Activated naive CD4-positive, alpha-beta T cell treated with anti-CD3 and anti-CD28 coated beads, Interleukin-2, amount 50 U/mL, for 16 hours (primary cell): ENCODE measurements around the gene FBXW7.
"Not testable (repeated sequence)": the region's sequence is repeated elsewhere in the genome, so short reads cannot be mapped to it uniquely, and the experiment has no call there.

ENCODE experiments used
- DNase-seq: peaks from one replicate; pipeline ENCODE4 v3.0.0-alpha.2; 2020

FBXW7 gene

GRCh38 chr4:152535903-152536544, at the start of gene FBXW7:
TSS of gene FBXW7 (minus strand) at chr4:152536092. CDS start at chr4:152411803, 124,289 bp downstream.
- peak; percentile 99 for DNase-seq

GRCh38 chr4:152585023-152585441, 49.1 kb upstream of the FBXW7 start:
- DNase-seq = no peak

GRCh38 chr4:152581536-152582160, 45.8 kb upstream of the FBXW7 start:
- DNase-seq = no peak

- DNase-seq = no peak
Measured at GRCh38 chr4:152579916-152580315, 44.0 kb upstream of the FBXW7 start.

GRCh38 chr4:152579107-152579764, 43.3 kb upstream of the FBXW7 start:
- no peak for DNase-seq

GRCh38 chr4:152578670-152579069, 42.8 kb upstream of the FBXW7 start:
- no peak for DNase-seq

- no peak for DNase-seq
Measured at GRCh38 chr4:152577708-152578396, 42.0 kb upstream of the FBXW7 start.

GRCh38 chr4:152575533-152575932, 39.6 kb upstream of the FBXW7 start:
- DNase-seq = no peak

- DNase-seq = no peak
Measured at GRCh38 chr4:152573861-152574260, 38.0 kb upstream of the FBXW7 start.

- no peak for DNase-seq
Measured at GRCh38 chr4:152572417-152573086, 36.7 kb upstream of the FBXW7 start.

- DNase-seq = no peak
Measured at GRCh38 chr4:152571770-152572169, 35.9 kb upstream of the FBXW7 start.

GRCh38 chr4:152571296-152571695, 35.4 kb upstream of the FBXW7 start:
- no peak for DNase-seq

GRCh38 chr4:152565333-152565732, 29.4 kb upstream of the FBXW7 start:
- DNase-seq = no peak

- no peak for DNase-seq
Measured at GRCh38 chr4:152564336-152564735, 28.4 kb upstream of the FBXW7 start.

GRCh38 chr4:152563209-152563608, 27.3 kb upstream of the FBXW7 start:
- no peak for DNase-seq

GRCh38 chr4:152559641-152560040, 23.7 kb upstream of the FBXW7 start:
- no peak for DNase-seq

GRCh38 chr4:152558396-152558795, 22.5 kb upstream of the FBXW7 start:
- DNase-seq = no peak

GRCh38 chr4:152556834-152557233, 20.9 kb upstream of the FBXW7 start:
- DNase-seq = no peak

- DNase-seq = no peak
Measured at GRCh38 chr4:152556283-152556682, 20.4 kb upstream of the FBXW7 start.

- DNase-seq = no peak
Measured at GRCh38 chr4:152554742-152555141, 18.9 kb upstream of the FBXW7 start.

GRCh38 chr4:152550687-152551086, 14.8 kb upstream of the FBXW7 start:
- DNase-seq = not testable (repeated sequence)

- no peak for DNase-seq
Measured at GRCh38 chr4:152545088-152545487, 9.2 kb upstream of the FBXW7 start.

GRCh38 chr4:152544533-152544932, 8.6 kb upstream of the FBXW7 start:
- DNase-seq = not testable (repeated sequence)
